Spleen (tissue), 7 donors: ENCODE results near the gene HES1.

ENCODE experiments used
- CTCF ChIP-seq, 11 experiments: fragments of 200-600 bp in 7 of 11; fragments of 450-650 bp in 4 of 11; sonication (generic) in 4 of 11; IDR thresholded peaks in 8 of 11; conservative IDR thresholded peaks in 3 of 11; 1 replicate in 7 of 11; 2 replicates in 4 of 11; pipeline versions ENCODE4 v1.4.0 to v1.8.0; 2016 to 2021; ENCODE audit warnings: antibody characterized with exemption in 11 of 11, inconsistent platforms in 4 of 11, mild to moderate bottlenecking in 1 of 11
- POLR2AphosphoS5 ChIP-seq, 3 donors: sonication (generic); formaldehyde crosslinking; IDR thresholded peaks; one replicate each; pipeline ENCODE4 v1.5.1; 2017; ENCODE audit warnings: antibody characterized with exemption in 3 of 3
- donor health status: DM: no; HTN: no; CAD: no; lungs with moderate emphysema.
- donor health status: DM: no; HTN: no; CAD: no.
- donor health status: DM: no; HTN: no; CAD: no.

DNA sequence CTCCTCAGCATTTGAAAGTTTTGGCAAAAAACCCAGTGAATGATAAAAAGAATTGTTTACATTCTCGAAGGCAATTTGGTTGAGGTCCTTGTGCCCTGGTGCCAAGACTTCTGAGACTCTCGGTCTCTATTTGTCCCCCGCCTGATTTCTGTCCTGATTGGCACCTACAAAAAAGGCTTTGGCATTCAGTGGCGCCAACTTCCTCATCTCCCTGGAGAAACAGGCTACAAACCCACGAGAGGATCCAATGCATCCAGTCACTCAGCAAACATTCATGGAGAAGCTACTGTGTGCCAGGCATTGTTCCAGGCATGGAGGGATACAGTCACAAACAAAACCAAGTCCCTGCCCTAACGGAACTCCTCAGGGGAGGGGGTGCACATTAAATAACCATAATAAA lies 42.7 kb downstream of the HES1 start:
- TF ChIP-seq POLR2AphosphoS5 (IDR thresholded peaks at IDR 0.05) (no peak), CTCF (IDR thresholded peaks at IDR 0.05 in 8 of 11, conservative IDR thresholded peaks at IDR 0.05 in 3 of 11) (no peak)
